Psoas muscle (tissue), 8 donors: ENCODE results near the gene CACNG4. TPM values are rescaled to one million over a fixed set of nuclear protein-coding genes. Genes with fewer than 3 reads are reported as not detected.

ENCODE experiments used
- ATAC-seq, 4 donors: fragments of 200-7000 bp; cut with Tn5 transposase; one replicate each; pipeline ENCODE4 v1.9.1; 2020; ENCODE audit warnings: moderate library complexity in 3 of 4, mild to moderate bottlenecking in 2 of 4
- DNase-seq, 2 donors: peaks; one replicate each; pipeline ENCODE4 v3.0.0-alpha.2; 2020
- H3K27ac ChIP-seq: fragments of 200-600 bp; one replicate; pipeline ENCODE4 v1.8.0; 2022
- H3K27me3 ChIP-seq, 3 donors: fragments of 200-600 bp in 1 of 3; one replicate each; pipeline versions ENCODE4 v1.6.1 to v1.8.0; 2013 to 2022; ENCODE audit warnings: low read length in 2 of 3, mild to moderate bottlenecking in 2 of 3, moderate library complexity in 1 of 3; ENCODE audit not compliant: insufficient read depth in 3 of 3
- H3K36me3 ChIP-seq, 2 donors: fragments of 200-600 bp in 1 of 2; one replicate each; pipeline versions ENCODE4 v1.6.1 to v1.8.0; 2013 to 2022; ENCODE audit warnings: low read depth in 1 of 2, mild to moderate bottlenecking in 1 of 2, moderate library complexity in 1 of 2; ENCODE audit not compliant: insufficient read depth in 1 of 2
- H3K4me1 ChIP-seq: fragments of 200-600 bp; one replicate; pipeline ENCODE4 v1.8.0; 2022
- H3K4me3 ChIP-seq: fragments of 200-600 bp; one replicate; pipeline ENCODE4 v1.8.0; 2022; ENCODE audit warnings: mild to moderate bottlenecking
- H3K9me3 ChIP-seq: fragments of 200-600 bp; one replicate; pipeline ENCODE4 v1.8.0; 2022
- CTCF ChIP-seq: fragments of 200-600 bp; IDR thresholded peaks from one replicate; pipeline ENCODE4 v1.8.0; 2022; ENCODE audit warnings: antibody characterized with exemption
- WGBS, 3 donors: extraction: QIAGEN DNeasy Blood & Tissue Kit; methylation state at CpG; one replicate each; pipeline versions ENCODE4 v1.1.6 to v1.1.7; 2013; 5-methylcytosine and 5-hydroxymethylcytosine counted together
- intact Hi-C, 2 donors: fragments of 100-400 bp; cut with DNase I; formaldehyde crosslinking; loops; one replicate each; pipeline versions ENCODE4 v1.11.0 to v1.14.2; 2022
- polyA plus RNA-seq, 3 donors: library from polyadenylated mRNA; stranded (reverse); fragments of 200-250 nt; gene quantifications; one replicate each; pipeline ENCODE4 v1.2.3, GENCODE V29; 2013
- total RNA-seq, 4 donors: library from RNA; stranded (reverse); fragmentation: NEBNext Ultra II Directional in 2 of 4; extraction: Animal tissue kit (Norgen Biotek cat#: 25700) in 2 of 4; gene quantifications; one replicate each; pipeline versions ENCODE4 v1.2.1 to v1.2.4, GENCODE V29; 2021 to 2023
- donor health status: healthy with polysubstance abuse.
- donor health status: DM: no; HTN: no; CAD: no; lungs with moderate emphysema.
- donor health status: Bipolar disorder and iron deficiency.
- donor health status: healthy.
- donor health status: DM: yes; HTN: yes; CAD: no.
- donor health status: DM: no; HTN: no; CAD: no.
- donor health status: DM: no; HTN: no; CAD: no.
- donor health status: DM: yes; HTN: yes; CAD: no.

The CACNG4 gene
- total and polyA plus RNA-seq, 7 donors: 0.03 TPM; not detected in 6

- Histone ChIP-seq H3K4me1 (no peaks in the 10 kb centered on the region), H3K36me3 (no peaks in the 10 kb centered on the region), H3K27ac (no peak overlapping the region), H3K9me3 (no peaks in the 10 kb centered on the region), H3K27me3 (peaks cover 0 to 3% (median 2%) of the 10 kb centered on the region in 3 donors), H3K4me3 (no peak overlapping the region)
- DNase-seq: no peak
- no peak for ATAC-seq
- 75 to 80% (median 79%) methylated on average over 6 to 7 of the region's 7 CpGs for WGBS, 3 donors
- no peak for TF ChIP-seq CTCF
- intact Hi-C loops: no loop called here
These were observed 20.2 kb downstream of the CACNG4 start for GRCh38 chr17:66984730-66985129.

- DNase-seq (no peak), ATAC-seq (no peak)
- H3K36me3 ChIP-seq: no peaks in the 10 kb centered on the region
- TF ChIP-seq CTCF: no peak
- no peak overlapping the region for H3K4me3 ChIP-seq
- WGBS, 3 donors: 81 to 85% (median 82%) methylated on average over 12 of the region's 12 CpGs
- H3K9me3 ChIP-seq: no peaks in the 10 kb centered on the region
- no peak overlapping the region for H3K27ac ChIP-seq
- no peaks in the 10 kb centered on the region for H3K4me1 ChIP-seq
- intact Hi-C loops: no loop called here
- H3K27me3 ChIP-seq: peaks cover 0 to 3% (median 2%) of the 10 kb centered on the region in 3 donors
These were observed 21.1 kb downstream of the CACNG4 start for GRCh38 chr17:66985338-66986237.

GRCh38 chr17:66986659-66987058 lies 22.2 kb downstream of the CACNG4 start:
- intact Hi-C loops: no loop called here
- Histone ChIP-seq H3K4me1 (no peaks in the 10 kb centered on the region), H3K27me3 (peaks cover 0 to 3% (median 2%) of the 10 kb centered on the region in 3 donors), H3K36me3 (no peaks in the 10 kb centered on the region), H3K27ac (no peak overlapping the region), H3K9me3 (no peaks in the 10 kb centered on the region), H3K4me3 (no peak overlapping the region)
- ATAC-seq: no peak
- 90 to 92% (median 91%) methylated on average over 4 of the region's 4 CpGs for WGBS, 3 donors
- no peak for TF ChIP-seq CTCF
- no peak for DNase-seq

DNA sequence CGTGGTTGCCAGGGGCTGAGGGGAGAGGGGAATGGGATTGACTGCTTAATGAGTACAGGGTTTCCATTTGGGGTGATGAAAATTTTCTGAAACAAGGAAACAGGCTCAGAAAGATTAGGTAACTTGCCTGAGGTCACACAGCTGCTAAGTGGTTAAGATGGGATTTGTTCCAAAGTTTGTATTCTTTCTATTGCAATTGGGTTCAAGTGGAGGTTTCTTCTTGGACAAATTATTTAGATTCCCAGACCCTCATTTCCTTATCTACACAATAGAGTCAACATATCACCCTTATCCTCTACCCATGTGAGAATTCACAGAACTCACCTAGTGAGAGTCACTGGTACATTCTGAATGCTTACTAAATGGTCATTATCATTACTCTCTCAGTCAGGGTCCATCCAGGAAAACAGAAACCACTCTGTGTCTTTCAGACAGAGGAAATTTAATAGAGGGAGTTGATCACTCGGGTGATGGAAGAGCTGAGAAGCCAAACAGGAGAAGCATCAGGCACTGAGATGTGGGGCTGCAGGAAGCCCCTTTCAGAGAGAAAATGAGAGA lies 22.6 kb downstream of the CACNG4 start:
- no peak for TF ChIP-seq CTCF
- Histone ChIP-seq H3K4me1 (no peaks in the 10 kb centered on the region), H3K27ac (no peak overlapping the region), H3K9me3 (no peaks in the 10 kb centered on the region), H3K27me3 (peaks cover 0 to 3% (median 2%) of the 10 kb centered on the region in 3 donors), H3K36me3 (no peaks in the 10 kb centered on the region), H3K4me3 (no peak overlapping the region)
- DNase-seq (no peak), ATAC-seq (no peak)
- intact Hi-C loops: no loop called here
- WGBS, 3 donors: 58 to 82% (median 69%) methylated on average over 2 of the region's 2 CpGs
